BE2C (cell line): ENCODE results near the gene PHLDB3.
"Not testable (repeated sequence)": the region's sequence is repeated elsewhere in the genome, so short reads cannot be mapped to it uniquely, and the experiment has no call there.

Source experiments
- DNase-seq: peaks from one replicate; pipeline ENCODE4 v3.0.0-alpha.2; 2020
- H3K27me3 ChIP-seq: fragments of 250-450 bp; sonication (Bioruptor Pico); 2 replicates; pipeline ENCODE4 v1.5.1; 2020; ENCODE audit warnings: mild to moderate bottlenecking
- H3K36me3 ChIP-seq: fragments of 250-450 bp; sonication (Bioruptor Pico); 2 replicates; pipeline ENCODE4 v1.5.1; 2020; ENCODE audit warnings: mild to moderate bottlenecking
- H3K4me1 ChIP-seq: fragments of 250-450 bp; sonication (Bioruptor Pico); 2 replicates; pipeline ENCODE4 v1.5.1; 2020
- H3K4me3 ChIP-seq: 2 replicates; pipeline ENCODE4 v1.5.1; 2011; ENCODE audit warnings: low read depth, low read length
- H3K9me3 ChIP-seq: fragments of 250-450 bp; sonication (Bioruptor Pico); 2 replicates; pipeline ENCODE4 v1.5.1; 2020
- TF ChIP-seq, protein P1 (sequence below): IDR thresholded peaks from 2 replicates; pipeline ENCODE4 v1.5.1; 2012; ENCODE audit warnings: mild to moderate bottlenecking, low read depth, low read length

Gene PHLDB3

DNA sequence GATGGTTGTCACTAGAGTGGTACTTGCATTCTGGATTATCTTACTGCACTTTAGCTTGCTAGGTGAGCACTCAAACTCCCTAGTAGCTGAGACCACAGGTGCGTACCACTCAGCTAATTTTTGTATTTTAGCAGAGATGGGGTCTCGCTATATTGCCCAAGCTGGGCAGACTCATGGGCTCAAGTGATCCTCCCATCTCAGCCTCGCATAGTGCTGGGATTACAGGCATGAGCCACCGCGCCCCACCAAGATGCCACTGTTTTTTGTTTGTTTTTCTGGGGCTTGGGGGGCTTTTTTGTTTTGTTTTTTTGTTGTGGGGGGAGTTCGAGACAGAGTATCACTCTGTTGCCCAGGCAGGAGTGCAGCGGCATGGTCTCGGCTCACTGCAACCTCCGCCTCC lies 56.9 kb downstream of the PHLDB3 start:
- no peak for DNase-seq
- TF ChIP-seq, protein P1, sequence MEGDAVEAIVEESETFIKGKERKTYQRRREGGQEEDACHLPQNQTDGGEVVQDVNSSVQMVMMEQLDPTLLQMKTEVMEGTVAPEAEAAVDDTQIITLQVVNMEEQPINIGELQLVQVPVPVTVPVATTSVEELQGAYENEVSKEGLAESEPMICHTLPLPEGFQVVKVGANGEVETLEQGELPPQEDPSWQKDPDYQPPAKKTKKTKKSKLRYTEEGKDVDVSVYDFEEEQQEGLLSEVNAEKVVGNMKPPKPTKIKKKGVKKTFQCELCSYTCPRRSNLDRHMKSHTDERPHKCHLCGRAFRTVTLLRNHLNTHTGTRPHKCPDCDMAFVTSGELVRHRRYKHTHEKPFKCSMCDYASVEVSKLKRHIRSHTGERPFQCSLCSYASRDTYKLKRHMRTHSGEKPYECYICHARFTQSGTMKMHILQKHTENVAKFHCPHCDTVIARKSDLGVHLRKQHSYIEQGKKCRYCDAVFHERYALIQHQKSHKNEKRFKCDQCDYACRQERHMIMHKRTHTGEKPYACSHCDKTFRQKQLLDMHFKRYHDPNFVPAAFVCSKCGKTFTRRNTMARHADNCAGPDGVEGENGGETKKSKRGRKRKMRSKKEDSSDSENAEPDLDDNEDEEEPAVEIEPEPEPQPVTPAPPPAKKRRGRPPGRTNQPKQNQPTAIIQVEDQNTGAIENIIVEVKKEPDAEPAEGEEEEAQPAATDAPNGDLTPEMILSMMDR = no peak
- Histone ChIP-seq H3K36me3 (no peaks in the 10 kb centered on the region), H3K27me3 (no peaks in the 10 kb centered on the region), H3K4me1 (no peaks in the 10 kb centered on the region), H3K9me3 (no peaks in the 10 kb centered on the region), H3K4me3 (no peak overlapping the region)

DNA sequence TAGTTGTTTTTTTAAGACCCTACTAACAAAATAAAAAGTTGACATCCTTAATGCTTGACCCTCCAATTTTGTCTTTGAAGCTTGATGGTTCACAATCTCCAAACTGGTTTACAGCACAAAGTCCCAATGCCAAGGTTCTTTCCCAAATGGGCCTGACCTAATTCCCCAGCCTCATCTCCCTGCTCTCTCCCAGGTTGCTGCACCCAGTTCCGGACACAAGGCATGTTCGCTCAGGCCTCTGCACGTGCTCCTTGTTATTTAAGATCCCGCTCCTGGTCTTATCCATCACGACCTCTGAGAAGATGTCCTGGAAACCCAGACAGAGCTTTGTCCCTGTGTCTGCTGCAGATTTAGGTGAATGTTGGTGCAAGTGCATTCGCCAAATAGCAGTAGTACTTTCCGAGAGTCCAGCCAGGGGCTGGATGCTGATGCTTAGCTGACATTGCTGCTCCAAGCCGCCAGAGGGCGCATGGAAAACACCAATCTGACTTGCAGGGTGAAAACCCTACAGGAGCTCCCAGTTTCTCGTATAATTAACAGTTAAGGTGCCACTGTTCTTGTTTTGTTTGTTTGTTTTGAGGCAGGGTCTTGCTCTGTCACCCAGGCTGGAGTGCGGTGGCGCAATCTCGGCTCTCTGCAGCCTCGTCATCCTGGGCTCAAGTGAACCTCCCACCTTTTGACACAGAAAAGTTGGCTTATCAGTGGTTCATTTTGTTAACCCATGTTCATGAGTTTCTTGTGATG lies 57.6 kb downstream of the PHLDB3 start:
- H3K9me3 ChIP-seq = no peaks in the 10 kb centered on the region
- no peaks in the 10 kb centered on the region for H3K36me3 ChIP-seq
- no peaks in the 10 kb centered on the region for H3K4me1 ChIP-seq
- peak; percentile 62 for DNase-seq
- no peaks in the 10 kb centered on the region for H3K27me3 ChIP-seq
- TF ChIP-seq, protein P1 = peak; percentile 93
- no peak overlapping the region for H3K4me3 ChIP-seq

DNA sequence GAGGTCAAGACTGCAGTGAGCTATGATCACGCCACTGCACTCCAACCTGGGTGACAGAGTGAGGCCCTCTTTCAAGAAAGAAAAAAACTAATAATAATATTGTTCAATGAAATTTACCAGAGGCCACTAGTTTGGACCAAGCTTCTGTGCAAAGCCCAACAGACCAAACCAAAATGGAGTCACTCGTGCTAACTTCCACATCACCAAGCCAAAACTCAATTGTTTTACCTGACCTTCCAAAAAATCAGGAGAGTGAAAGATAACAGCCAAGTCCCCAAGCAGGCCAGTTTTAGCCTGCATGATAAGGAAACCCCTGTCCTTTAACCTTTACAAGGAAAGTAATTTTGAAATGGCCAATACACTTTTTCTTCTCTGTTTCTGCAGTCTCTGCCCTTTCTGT lies 59.1 kb downstream of the PHLDB3 start:
- no peak for DNase-seq
- H3K4me3 ChIP-seq = no peak overlapping the region
- TF ChIP-seq, protein P1 = no peak
- no peaks in the 10 kb centered on the region for H3K27me3 ChIP-seq
- H3K36me3 ChIP-seq = no peaks in the 10 kb centered on the region
- no peaks in the 10 kb centered on the region for H3K9me3 ChIP-seq
- H3K4me1 ChIP-seq = no peaks in the 10 kb centered on the region

DNA sequence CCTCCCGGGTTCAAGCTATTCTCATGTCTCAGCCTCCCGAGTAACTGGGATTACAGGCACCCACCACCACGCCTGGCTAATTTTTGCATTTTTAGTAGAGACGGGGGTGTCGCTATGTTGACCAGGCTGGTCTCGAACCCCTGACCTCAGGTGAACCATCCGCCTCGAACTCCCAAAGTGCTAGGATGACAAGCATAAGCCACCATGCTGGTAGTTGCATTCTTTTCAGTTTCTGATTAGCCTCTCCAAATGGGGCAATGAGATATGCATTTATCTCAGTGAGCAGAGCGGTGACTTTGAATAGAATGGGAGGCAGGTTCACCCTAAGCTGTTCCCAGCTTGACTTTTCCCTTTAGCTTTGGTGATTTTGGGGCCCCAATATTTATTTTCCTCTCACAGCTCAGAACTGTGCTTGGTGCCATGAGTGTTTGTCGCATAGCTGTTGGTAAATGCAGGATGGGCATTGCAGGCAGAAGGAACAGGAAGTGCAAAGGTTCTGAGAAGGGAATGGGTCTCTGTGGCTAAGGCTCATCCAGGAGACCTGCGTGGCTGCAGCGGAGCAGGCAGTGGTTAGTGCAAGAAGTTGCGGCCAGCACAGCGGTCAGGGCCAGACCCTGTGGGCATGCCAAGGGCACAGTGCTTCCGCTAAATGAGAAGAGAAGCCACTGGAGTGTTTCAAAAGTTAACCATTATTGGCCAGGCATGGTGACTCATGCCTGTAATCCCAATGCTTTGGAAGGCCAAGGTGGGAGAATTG lies 59.8 kb downstream of the PHLDB3 start:
- Histone ChIP-seq H3K4me3 (no peak overlapping the region), H3K4me1 (no peaks in the 10 kb centered on the region), H3K36me3 (no peaks in the 10 kb centered on the region), H3K9me3 (no peaks in the 10 kb centered on the region), H3K27me3 (no peaks in the 10 kb centered on the region)
- DNase-seq = no peak
- TF ChIP-seq, protein P1 = no peak

DNA sequence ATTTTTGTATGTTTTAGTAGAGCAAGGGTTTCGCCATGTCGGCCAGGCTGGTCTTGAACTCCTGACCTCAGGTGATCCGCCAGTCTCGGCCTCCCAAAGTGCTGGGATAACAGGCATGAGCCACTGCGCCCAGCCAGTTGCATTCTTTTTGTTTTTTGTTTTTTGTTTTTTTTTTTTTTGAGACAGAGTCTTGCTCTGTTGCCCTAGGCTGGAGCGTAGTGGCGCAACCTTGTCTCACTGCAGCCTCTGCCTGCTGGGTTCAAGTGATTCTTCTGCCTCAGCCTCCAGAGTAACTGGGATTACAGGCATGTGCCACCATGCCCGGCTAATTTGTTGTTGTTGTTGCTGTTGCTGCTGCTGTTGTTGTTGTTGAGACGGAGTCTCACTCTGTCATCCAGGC lies 60.5 kb downstream of the PHLDB3 start:
- DNase-seq = not testable (repeated sequence)

DNA sequence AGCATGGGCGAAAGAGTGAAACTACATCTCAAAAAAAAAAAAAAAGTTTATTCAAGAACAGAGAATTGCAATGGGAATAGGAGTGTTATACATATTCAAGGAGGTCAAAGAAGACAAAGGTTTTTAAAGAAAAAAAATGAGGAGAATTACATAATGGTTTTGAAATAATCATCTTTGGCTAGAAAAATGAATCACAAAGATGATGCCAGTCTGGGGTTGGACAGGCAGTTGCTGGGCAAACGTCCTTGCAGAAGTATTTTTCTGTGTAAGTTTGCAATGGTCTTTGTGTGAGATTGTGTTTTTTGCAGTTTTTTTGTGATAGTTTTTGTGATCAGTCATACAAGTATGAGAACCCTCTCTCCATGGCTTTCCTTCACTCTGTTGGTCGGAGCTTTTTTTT lies 62.8 kb downstream of the PHLDB3 start:
- H3K4me3 ChIP-seq = no peak overlapping the region
- no peaks in the 10 kb centered on the region for H3K36me3 ChIP-seq
- H3K4me1 ChIP-seq = no peaks in the 10 kb centered on the region
- no peaks in the 10 kb centered on the region for H3K27me3 ChIP-seq
- H3K9me3 ChIP-seq = no peaks in the 10 kb centered on the region
- TF ChIP-seq, protein P1 = no peak
- no peak for DNase-seq

More for the DNA sequence above, 60.5 kb downstream of the PHLDB3 start:
- not testable (repeated sequence) for H3K9me3 ChIP-seq, H3K4me3 ChIP-seq, H3K27me3 ChIP-seq, H3K36me3 ChIP-seq, H3K4me1 ChIP-seq
